ENCODE results near the gene AGER.

AGER gene

GRCh38 chr6:32152769-32153563 lies 31.1 kb downstream of the AGER start (continued):
- TF ChIP-seq ZIC2 (tag by site-specific recombination; IDR thresholded peaks at IDR 0.05) (peak; percentile 70), RBAK (tag by site-specific recombination; IDR thresholded peaks at IDR 0.05) (no peak), GLIS2 (tag by site-specific recombination; IDR thresholded peaks at IDR 0.05) (peak; percentile 60), ZNF335 (tag by site-specific recombination; conservative IDR thresholded peaks at IDR 0.05) (peak; percentile 33), ZNF19 (tag by site-specific recombination; IDR thresholded peaks at IDR 0.05; ENCODE audit: low read depth) (no peak), ZNF843 (tag by site-specific recombination; IDR thresholded peaks at IDR 0.05) (peak; percentile 50; the same call in 1 of the 2 replicates), GFI1B (tag by site-specific recombination; IDR thresholded peaks at IDR 0.05) (peak; percentile 63; the same call in 1 of the 2 replicates), ZNF544 (tag by site-specific recombination; IDR thresholded peaks at IDR 0.05) (no peak)
- TF ChIP-seq, protein P1, sequence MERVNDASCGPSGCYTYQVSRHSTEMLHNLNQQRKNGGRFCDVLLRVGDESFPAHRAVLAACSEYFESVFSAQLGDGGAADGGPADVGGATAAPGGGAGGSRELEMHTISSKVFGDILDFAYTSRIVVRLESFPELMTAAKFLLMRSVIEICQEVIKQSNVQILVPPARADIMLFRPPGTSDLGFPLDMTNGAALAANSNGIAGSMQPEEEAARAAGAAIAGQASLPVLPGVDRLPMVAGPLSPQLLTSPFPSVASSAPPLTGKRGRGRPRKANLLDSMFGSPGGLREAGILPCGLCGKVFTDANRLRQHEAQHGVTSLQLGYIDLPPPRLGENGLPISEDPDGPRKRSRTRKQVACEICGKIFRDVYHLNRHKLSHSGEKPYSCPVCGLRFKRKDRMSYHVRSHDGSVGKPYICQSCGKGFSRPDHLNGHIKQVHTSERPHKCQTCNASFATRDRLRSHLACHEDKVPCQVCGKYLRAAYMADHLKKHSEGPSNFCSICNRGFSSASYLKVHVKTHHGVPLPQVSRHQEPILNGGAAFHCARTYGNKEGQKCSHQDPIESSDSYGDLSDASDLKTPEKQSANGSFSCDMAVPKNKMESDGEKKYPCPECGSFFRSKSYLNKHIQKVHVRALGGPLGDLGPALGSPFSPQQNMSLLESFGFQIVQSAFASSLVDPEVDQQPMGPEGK (tag by site-specific recombination; IDR thresholded peaks at IDR 0.05) = peak; percentile 65; the same call in 1 of the 2 replicates
- TF ChIP-seq, protein P2, sequence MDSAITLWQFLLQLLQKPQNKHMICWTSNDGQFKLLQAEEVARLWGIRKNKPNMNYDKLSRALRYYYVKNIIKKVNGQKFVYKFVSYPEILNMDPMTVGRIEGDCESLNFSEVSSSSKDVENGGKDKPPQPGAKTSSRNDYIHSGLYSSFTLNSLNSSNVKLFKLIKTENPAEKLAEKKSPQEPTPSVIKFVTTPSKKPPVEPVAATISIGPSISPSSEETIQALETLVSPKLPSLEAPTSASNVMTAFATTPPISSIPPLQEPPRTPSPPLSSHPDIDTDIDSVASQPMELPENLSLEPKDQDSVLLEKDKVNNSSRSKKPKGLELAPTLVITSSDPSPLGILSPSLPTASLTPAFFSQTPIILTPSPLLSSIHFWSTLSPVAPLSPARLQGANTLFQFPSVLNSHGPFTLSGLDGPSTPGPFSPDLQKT (IDR thresholded peaks at IDR 0.05; ENCODE audit: borderline replicate concordance, low read depth, low read length) = no peak
- TF ChIP-seq, protein P3, sequence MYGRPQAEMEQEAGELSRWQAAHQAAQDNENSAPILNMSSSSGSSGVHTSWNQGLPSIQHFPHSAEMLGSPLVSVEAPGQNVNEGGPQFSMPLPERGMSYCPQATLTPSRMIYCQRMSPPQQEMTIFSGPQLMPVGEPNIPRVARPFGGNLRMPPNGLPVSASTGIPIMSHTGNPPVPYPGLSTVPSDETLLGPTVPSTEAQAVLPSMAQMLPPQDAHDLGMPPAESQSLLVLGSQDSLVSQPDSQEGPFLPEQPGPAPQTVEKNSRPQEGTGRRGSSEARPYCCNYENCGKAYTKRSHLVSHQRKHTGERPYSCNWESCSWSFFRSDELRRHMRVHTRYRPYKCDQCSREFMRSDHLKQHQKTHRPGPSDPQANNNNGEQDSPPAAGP (tag by site-specific recombination; IDR thresholded peaks at IDR 0.05) = peak; percentile 53; the same call in 1 of the 2 replicates

DNA sequence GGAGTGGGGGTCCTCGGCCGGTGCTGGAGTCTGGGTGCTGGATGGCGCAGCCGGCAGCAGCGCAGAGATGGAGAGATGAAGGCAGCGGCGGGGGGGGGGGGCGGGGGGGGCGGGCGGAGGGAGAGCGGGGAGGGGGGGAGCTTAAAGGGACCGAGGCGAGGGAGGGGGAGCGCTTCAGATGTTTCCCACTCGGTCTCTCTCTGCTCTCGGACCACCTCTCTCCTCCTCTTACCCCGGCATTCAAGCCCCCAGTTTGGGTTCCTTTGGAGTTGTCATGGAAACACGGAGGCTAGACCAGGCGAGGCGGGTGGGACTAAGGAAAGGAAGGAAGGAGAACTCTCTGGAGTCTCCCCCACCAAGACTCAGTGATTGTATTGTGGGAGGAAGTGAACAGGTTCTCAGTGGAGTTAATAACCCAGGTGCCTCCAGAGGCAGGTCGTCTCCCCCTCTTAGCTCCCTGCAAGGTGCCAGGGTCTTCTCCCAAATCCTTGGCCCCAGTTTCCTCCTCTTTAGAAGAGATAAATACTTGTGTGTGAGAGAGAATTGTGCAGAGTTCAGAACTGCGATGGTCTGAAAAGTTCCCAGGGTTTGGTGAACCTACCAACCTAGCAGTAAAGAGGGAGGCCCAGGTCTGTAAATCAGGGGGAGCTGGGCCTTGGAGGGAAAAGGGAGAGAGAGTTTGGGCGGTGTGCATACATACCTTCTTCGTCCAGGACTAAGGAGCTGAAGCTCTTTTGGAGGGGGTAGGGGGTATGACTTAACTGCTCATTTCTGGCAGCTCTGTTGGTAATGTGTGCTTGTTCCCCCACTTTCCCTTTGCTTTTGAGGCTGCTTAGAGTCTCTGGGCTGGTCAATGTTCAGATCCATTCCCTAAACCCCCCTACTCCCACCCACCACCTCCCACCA lies 31.9 kb downstream of the AGER start, which contains the start of gene PRRT1:
Gene PRRT1, minus strand, starts transcription at position 77 of the 906 bp plus-strand sequence. CDS start 112 bp downstream, outside the sequence.
- H3K27ac ChIP-seq (ENCODE audit: extremely low read depth, low read depth, low read length) = peak within 1 kb of the TSS; percentile 80
- no peaks in the 10 kb centered on the region for H3K9me3 ChIP-seq (ENCODE audit: control insufficient read depth, insufficient read depth, low read depth, low read length)
- H3K4me1 ChIP-seq (ENCODE audit: control insufficient read depth, insufficient read depth, low read length) = peaks cover 7% of the 10 kb centered on the region; the same call in 1 of the 2 replicates
- CTCF ChIA-PET = interaction anchor here (0.6 to 1.7 kb wide), 8 partner anchors 12 to 702 kb away, joined by 3 to 8 read pairs (median 4); partner anchors contain the start of genes EGFL8 and TAP1
- peaks cover 9 to 20% of the 10 kb centered on the region in 2 experiments; a peak in 2 of 3 replicates for H3K36me3 ChIP-seq (ENCODE audit: control insufficient read depth in 2 of 2, insufficient read depth in 1 of 2, low read length in 2 of 2)
- H3K4me3 ChIP-seq (ENCODE audit: low read depth, low read length) = no peak within 1 kb of the TSS
- POLR2A ChIA-PET = interaction anchor here (0.6 to 3.4 kb wide), 5 partner anchors 9 to 590 kb away, joined by 3 to 38 read pairs (median 7); partner anchors contain the start of genes AGPAT1, ATF6B, FKBPL and PBX2
- TF ChIP-seq EGR2 (tag by site-specific recombination; IDR thresholded peaks at IDR 0.05; ENCODE audit: low read depth) (no peak; the same call in 1 of the 2 replicates), ZNF530 (tag by site-specific recombination; IDR thresholded peaks at IDR 0.05; ENCODE audit: low read depth) (no peak), ZNF311 (tag by site-specific recombination; IDR thresholded peaks at IDR 0.05; ENCODE audit: borderline replicate concordance) (no peak), ZNF10 (tag by site-specific recombination; IDR thresholded peaks at IDR 0.05) (no peak), ZNF423 (tag by site-specific recombination; IDR thresholded peaks at IDR 0.05) (no peak), FEZF1 (tag by site-specific recombination; IDR thresholded peaks at IDR 0.05) (peak; percentile 41; the same call in 1 of the 2 replicates), ZNF677 (tag by site-specific recombination; IDR thresholded peaks at IDR 0.05) (no peak), CTCF (tag by site-specific recombination; IDR thresholded peaks at IDR 0.05) (no peak), ZIC2 (tag by site-specific recombination; IDR thresholded peaks at IDR 0.05) (no peak), ZNF121 (tag by site-specific recombination; IDR thresholded peaks at IDR 0.05) (no peak), ZNF837 (tag by site-specific recombination; IDR thresholded peaks at IDR 0.05) (no peak), PRDM1 (tag by site-specific recombination; IDR thresholded peaks at IDR 0.05) (no peak), ZNF354C (tag by site-specific recombination; IDR thresholded peaks at IDR 0.05; ENCODE audit: borderline replicate concordance, low read depth) (no peak)
- TF ChIP-seq, protein P4, sequence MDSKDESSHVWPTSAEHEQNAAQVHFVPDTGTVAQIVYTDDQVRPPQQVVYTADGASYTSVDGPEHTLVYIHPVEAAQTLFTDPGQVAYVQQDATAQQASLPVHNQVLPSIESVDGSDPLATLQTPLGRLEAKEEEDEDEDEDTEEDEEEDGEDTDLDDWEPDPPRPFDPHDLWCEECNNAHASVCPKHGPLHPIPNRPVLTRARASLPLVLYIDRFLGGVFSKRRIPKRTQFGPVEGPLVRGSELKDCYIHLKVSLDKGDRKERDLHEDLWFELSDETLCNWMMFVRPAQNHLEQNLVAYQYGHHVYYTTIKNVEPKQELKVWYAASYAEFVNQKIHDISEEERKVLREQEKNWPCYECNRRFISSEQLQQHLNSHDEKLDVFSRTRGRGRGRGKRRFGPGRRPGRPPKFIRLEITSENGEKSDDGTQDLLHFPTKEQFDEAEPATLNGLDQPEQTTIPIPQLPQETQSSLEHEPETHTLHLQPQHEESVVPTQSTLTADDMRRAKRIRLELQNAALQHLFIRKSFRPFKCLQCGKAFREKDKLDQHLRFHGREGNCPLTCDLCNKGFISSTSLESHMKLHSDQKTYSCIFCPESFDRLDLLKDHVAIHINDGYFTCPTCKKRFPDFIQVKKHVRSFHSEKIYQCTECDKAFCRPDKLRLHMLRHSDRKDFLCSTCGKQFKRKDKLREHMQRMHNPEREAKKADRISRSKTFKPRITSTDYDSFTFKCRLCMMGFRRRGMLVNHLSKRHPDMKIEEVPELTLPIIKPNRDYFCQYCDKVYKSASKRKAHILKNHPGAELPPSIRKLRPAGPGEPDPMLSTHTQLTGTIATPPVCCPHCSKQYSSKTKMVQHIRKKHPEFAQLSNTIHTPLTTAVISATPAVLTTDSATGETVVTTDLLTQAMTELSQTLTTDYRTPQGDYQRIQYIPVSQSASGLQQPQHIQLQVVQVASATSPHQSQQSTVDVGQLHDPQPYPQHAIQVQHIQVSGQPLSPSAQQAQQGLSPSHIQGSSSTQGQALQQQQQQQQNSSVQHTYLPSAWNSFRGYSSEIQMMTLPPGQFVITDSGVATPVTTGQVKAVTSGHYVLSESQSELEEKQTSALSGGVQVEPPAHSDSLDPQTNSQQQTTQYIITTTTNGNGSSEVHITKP (tag by site-specific recombination; IDR thresholded peaks at IDR 0.05) = peak; percentile 61
